Parathyroid adenoma (tissue), 2 donors: ENCODE results near the gene SAMD4A.

ENCODE experiments used
- H2AFZ ChIP-seq: fragments of 300-600 bp; sonication (generic); one replicate; pipeline ENCODE4 v1.7.0; 2017; ENCODE audit warnings: antibody characterized with exemption, mild to moderate bottlenecking
- H3K27ac ChIP-seq: fragments of 300-600 bp; sonication (generic); one replicate; pipeline ENCODE4 v1.7.0; 2017
- H3K27me3 ChIP-seq: fragments of 300-600 bp; sonication (generic); one replicate; pipeline ENCODE4 v1.7.0; 2017; ENCODE audit warnings: low read length; ENCODE audit not compliant: control insufficient read depth, insufficient read depth
- H3K36me3 ChIP-seq: fragments of 300-600 bp; sonication (generic); one replicate; pipeline ENCODE4 v1.7.0; 2017; ENCODE audit warnings: low read length; ENCODE audit not compliant: control insufficient read depth, insufficient read depth
- H3K4me1 ChIP-seq: fragments of 300-600 bp; sonication (generic); one replicate; pipeline ENCODE4 v1.7.0; 2017; ENCODE audit warnings: control low read depth
- H3K4me2 ChIP-seq: fragments of 300-600 bp; sonication (generic); one replicate; pipeline ENCODE4 v1.7.0; 2017; ENCODE audit warnings: low read length
- H3K4me3 ChIP-seq: fragments of 300-600 bp; sonication (generic); one replicate; pipeline ENCODE4 v1.7.0; 2017; ENCODE audit warnings: low read depth, low read length
- H3K79me2 ChIP-seq: fragments of 300-600 bp; sonication (generic); one replicate; pipeline ENCODE4 v1.7.0; 2017; ENCODE audit warnings: control low read depth
- H3K9ac ChIP-seq: fragments of 300-600 bp; sonication (generic); one replicate; pipeline ENCODE4 v1.7.0; 2017; ENCODE audit warnings: mild to moderate bottlenecking
- H3K9me3 ChIP-seq: fragments of 300-600 bp; sonication (generic); one replicate; pipeline ENCODE4 v1.7.0; 2017; ENCODE audit warnings: low read length; ENCODE audit not compliant: control insufficient read depth
- CTCF ChIP-seq: fragments of 300-600 bp; sonication (generic); IDR thresholded peaks from one replicate; pipeline ENCODE4 v1.7.0; 2017; ENCODE audit warnings: antibody characterized with exemption, mild to moderate bottlenecking
- donor health status: primary hyperparathyroidism.

Gene SAMD4A

GRCh38 chr14:54712465-54713200, 145.7 kb downstream of the SAMD4A start:
- Histone ChIP-seq H3K27ac (peak overlapping the region; percentile 16), H3K4me2 (no peak overlapping the region), H3K4me3 (no peak overlapping the region), H2AFZ (no peak overlapping the region), H3K36me3 (no peaks in the 10 kb centered on the region), H3K9ac (no peak overlapping the region), H3K79me2 (no peaks in the 10 kb centered on the region), H3K9me3 (no peaks in the 10 kb centered on the region), H3K4me1 (no peaks in the 10 kb centered on the region), H3K27me3 (no peaks in the 10 kb centered on the region)
- TF ChIP-seq CTCF = no peak

GRCh38 chr14:54713379-54713778, 146.5 kb downstream of the SAMD4A start:
- H2AFZ ChIP-seq = no peak overlapping the region
- H3K27me3 ChIP-seq = no peaks in the 10 kb centered on the region
- TF ChIP-seq CTCF = no peak
- no peak overlapping the region for H3K4me2 ChIP-seq
- H3K79me2 ChIP-seq = no peaks in the 10 kb centered on the region
- no peaks in the 10 kb centered on the region for H3K36me3 ChIP-seq
- no peaks in the 10 kb centered on the region for H3K9me3 ChIP-seq
- no peak overlapping the region for H3K27ac ChIP-seq
- H3K9ac ChIP-seq = no peak overlapping the region
- H3K4me1 ChIP-seq = no peaks in the 10 kb centered on the region
- H3K4me3 ChIP-seq = no peak overlapping the region

GRCh38 chr14:54715239-54715638, 148.3 kb downstream of the SAMD4A start:
- Histone ChIP-seq H3K4me1 (no peaks in the 10 kb centered on the region), H3K9me3 (no peaks in the 10 kb centered on the region), H3K27ac (no peak overlapping the region), H2AFZ (no peak overlapping the region), H3K4me2 (no peak overlapping the region), H3K4me3 (no peak overlapping the region), H3K27me3 (no peaks in the 10 kb centered on the region), H3K9ac (no peak overlapping the region), H3K36me3 (no peaks in the 10 kb centered on the region), H3K79me2 (no peaks in the 10 kb centered on the region)
- no peak for TF ChIP-seq CTCF

- no peaks in the 10 kb centered on the region for H3K79me2 ChIP-seq
- no peaks in the 10 kb centered on the region for H3K4me1 ChIP-seq
- H3K27ac ChIP-seq = no peak overlapping the region
- no peak overlapping the region for H3K4me2 ChIP-seq
- TF ChIP-seq CTCF = no peak
- H3K4me3 ChIP-seq = no peak overlapping the region
- H3K9ac ChIP-seq = no peak overlapping the region
- no peaks in the 10 kb centered on the region for H3K9me3 ChIP-seq
- H2AFZ ChIP-seq = no peak overlapping the region
- no peaks in the 10 kb centered on the region for H3K27me3 ChIP-seq
- no peaks in the 10 kb centered on the region for H3K36me3 ChIP-seq
These were observed 148.9 kb downstream of the SAMD4A start for GRCh38 chr14:54715811-54716210.

- no peaks in the 10 kb centered on the region for H3K9me3 ChIP-seq
- no peaks in the 10 kb centered on the region for H3K4me1 ChIP-seq
- no peak overlapping the region for H3K27ac ChIP-seq
- H3K4me3 ChIP-seq = no peak overlapping the region
- no peaks in the 10 kb centered on the region for H3K27me3 ChIP-seq
- TF ChIP-seq CTCF = no peak
- no peaks in the 10 kb centered on the region for H3K79me2 ChIP-seq
- H3K4me2 ChIP-seq = no peak overlapping the region
- no peaks in the 10 kb centered on the region for H3K36me3 ChIP-seq
- H3K9ac ChIP-seq = no peak overlapping the region
- H2AFZ ChIP-seq = no peak overlapping the region
These were observed 149.9 kb downstream of the SAMD4A start for GRCh38 chr14:54716862-54717261.
